Smooth muscle cell (in vitro differentiated cells): Measurements from ENCODE around the gene APEX2. TPM values are rescaled to one million over a fixed set of nuclear protein-coding genes. Genes with fewer than 3 reads are reported as not detected.

Source experiments
- DNase-seq: peaks from one replicate; lab custom pipeline; 2025; ENCODE audit not compliant: unreplicated experiment; lab: John Stamatoyannopoulos, UW
- H2AFZ ChIP-seq: fragments of 200-600 bp; sonication (generic); 2 replicates; pipeline ENCODE4 v1.6.0; 2016; ENCODE audit warnings: antibody characterized with exemption, low read depth, mild to moderate bottlenecking
- H3F3A ChIP-seq: fragments of 200-600 bp; sonication (generic); 2 replicates; pipeline ENCODE4 v1.6.0; 2017; ENCODE audit warnings: antibody characterized with exemption, low read depth
- H3K27ac ChIP-seq: fragments of 200-600 bp; sonication (generic); 2 replicates; pipeline ENCODE4 v1.5.1; 2016; ENCODE audit warnings: low read depth, mild to moderate bottlenecking
- H3K27me3 ChIP-seq: fragments of 200-600 bp; sonication (generic); 2 replicates; pipeline ENCODE4 v1.6.1; 2016; ENCODE audit warnings: low read depth, mild to moderate bottlenecking
- H3K36me3 ChIP-seq: fragments of 200-600 bp; sonication (generic); 2 replicates; pipeline ENCODE4 v1.5.1; 2016; ENCODE audit warnings: low read depth
- H3K4me1 ChIP-seq: fragments of 200-600 bp; sonication (generic); 2 replicates; pipeline ENCODE4 v1.5.1; 2016; ENCODE audit warnings: low read depth
- H3K4me2 ChIP-seq: fragments of 200-600 bp; sonication (generic); 2 replicates; pipeline ENCODE4 v1.6.0; 2016; ENCODE audit warnings: mild to moderate bottlenecking
- H3K4me3 ChIP-seq: fragments of 200-600 bp; sonication (generic); 2 replicates; pipeline ENCODE4 v1.5.1; 2016; ENCODE audit warnings: mild to moderate bottlenecking
- H3K79me2 ChIP-seq: fragments of 200-600 bp; sonication (generic); 2 replicates; pipeline ENCODE4 v1.6.0; 2016; ENCODE audit warnings: low read depth, mild to moderate bottlenecking
- H3K9ac ChIP-seq: fragments of 200-600 bp; sonication (generic); 2 replicates; pipeline ENCODE4 v1.6.0; 2016; ENCODE audit warnings: low read depth
- H3K9me3 ChIP-seq: fragments of 200-600 bp; sonication (generic); replicated peaks from 2 replicates; pipeline ENCODE4 v1.5.1; 2016; ENCODE audit warnings: low read depth
- H4K20me1 ChIP-seq: fragments of 200-600 bp; sonication (generic); 2 replicates; pipeline ENCODE4 v1.6.0; 2016; ENCODE audit warnings: low read depth
- WGBS: methylation state at CpG from one replicate; pipeline ENCODE4 v1.1.7; 2016; ENCODE audit warnings: low lambda C conversion rate; 5-methylcytosine and 5-hydroxymethylcytosine counted together
- polyA plus RNA-seq: library from polyadenylated mRNA; unstranded; fragments of >200 nt; fragmentation: Nextera tagmentation; extraction: Ambion mirVana; gene quantifications from 2 replicates; pipeline ENCODE4 v1.2.1, GENCODE V29; 2016
- total RNA-seq: library from RNA; depleted of rRNA; stranded (reverse); fragments of >200 nt; gene quantifications from 2 replicates; pipeline ENCODE4 v1.2.3, GENCODE V29; 2014
- TF ChIP-seq, protein P1 (sequence below): fragments of 200-600 bp; sonication (generic); IDR thresholded peaks from 2 replicates; pipeline ENCODE4 v1.5.1; 2017; ENCODE audit warnings: borderline replicate concordance, mild to moderate bottlenecking, antibody characterized with exemption; ENCODE audit not compliant: insufficient read depth, poor library complexity, severe bottlenecking

Gene APEX2
- total and polyA plus RNA-seq, 2 experiments from 2014 or later: 16.1 to 16.5 TPM

DNA sequence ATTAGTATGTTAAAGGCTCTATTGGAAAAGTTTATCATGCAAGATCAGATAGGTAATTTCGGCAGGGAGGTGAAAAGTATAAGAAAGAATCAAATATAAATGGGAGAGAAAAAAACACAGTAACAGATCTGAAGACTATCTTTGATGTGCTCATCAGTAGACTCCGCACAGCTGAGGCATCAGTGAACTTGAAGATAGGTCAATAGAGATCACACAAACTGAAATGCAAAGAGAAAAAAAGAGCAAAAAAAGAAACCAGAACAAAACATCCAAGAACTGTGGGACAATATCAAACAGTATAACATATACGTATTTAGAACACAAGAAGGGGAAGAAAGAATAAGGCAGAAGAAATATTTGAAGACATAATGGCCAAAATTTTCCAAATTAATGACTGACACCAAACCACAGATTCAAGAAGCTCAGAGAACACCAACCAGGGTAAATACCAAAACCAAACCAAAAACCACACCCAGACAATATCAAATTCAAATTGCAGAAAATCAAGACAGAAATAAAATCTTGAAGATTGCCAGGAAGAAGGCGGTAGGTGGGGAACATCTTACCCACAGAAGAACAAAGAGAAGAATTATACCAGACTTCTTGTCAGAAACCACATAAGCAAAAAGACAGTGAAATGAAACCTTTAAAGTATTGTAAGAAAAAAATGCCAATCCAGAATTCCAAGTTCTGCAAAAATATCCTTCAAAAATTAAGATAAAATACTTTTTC is 35.2 kb upstream of the APEX2 start:
- Histone ChIP-seq H3K27me3 (no peaks in the 10 kb centered on the region), H3K4me2 (no peak overlapping the region), H3F3A (no peaks in the 10 kb centered on the region), H2AFZ (no peak overlapping the region), H3K4me1 (no peaks in the 10 kb centered on the region), H3K9me3 (no peaks in the 10 kb centered on the region), H3K79me2 (no peaks in the 10 kb centered on the region), H3K4me3 (no peak overlapping the region), H3K36me3 (no peaks in the 10 kb centered on the region), H3K27ac (no peak overlapping the region), H3K9ac (no peak overlapping the region), H4K20me1 (no peaks in the 10 kb centered on the region)
- TF ChIP-seq, protein P1, sequence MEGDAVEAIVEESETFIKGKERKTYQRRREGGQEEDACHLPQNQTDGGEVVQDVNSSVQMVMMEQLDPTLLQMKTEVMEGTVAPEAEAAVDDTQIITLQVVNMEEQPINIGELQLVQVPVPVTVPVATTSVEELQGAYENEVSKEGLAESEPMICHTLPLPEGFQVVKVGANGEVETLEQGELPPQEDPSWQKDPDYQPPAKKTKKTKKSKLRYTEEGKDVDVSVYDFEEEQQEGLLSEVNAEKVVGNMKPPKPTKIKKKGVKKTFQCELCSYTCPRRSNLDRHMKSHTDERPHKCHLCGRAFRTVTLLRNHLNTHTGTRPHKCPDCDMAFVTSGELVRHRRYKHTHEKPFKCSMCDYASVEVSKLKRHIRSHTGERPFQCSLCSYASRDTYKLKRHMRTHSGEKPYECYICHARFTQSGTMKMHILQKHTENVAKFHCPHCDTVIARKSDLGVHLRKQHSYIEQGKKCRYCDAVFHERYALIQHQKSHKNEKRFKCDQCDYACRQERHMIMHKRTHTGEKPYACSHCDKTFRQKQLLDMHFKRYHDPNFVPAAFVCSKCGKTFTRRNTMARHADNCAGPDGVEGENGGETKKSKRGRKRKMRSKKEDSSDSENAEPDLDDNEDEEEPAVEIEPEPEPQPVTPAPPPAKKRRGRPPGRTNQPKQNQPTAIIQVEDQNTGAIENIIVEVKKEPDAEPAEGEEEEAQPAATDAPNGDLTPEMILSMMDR: no peak
- no peak for DNase-seq
- WGBS: 76% methylated on average over 4 of the region's 4 CpGs

- TF ChIP-seq, protein P1: no peak
These were observed 22.8 kb upstream of the APEX2 start for GRCh38 chrX:54977387-54977786.

DNA sequence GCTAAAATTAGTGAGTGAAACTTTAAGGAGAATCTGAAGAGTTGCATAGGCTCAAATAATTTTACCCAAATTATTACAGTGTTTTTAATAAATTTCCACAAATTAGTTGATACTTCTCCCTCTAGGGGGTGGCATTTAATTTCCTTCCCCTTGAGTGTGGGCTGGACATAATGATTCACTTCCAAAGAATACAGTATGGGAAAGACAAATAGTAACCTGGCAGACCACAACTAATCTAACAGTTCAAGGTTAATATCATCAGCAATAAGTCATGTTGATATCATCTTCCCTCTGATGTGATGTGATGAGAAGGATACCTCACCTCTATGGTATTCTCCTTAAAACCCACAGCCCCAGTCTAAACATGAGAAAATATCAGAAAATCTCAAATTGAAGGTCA is 21.7 kb upstream of the APEX2 start:
- Histone ChIP-seq H4K20me1 (no peaks in the 10 kb centered on the region), H3K27me3 (no peaks in the 10 kb centered on the region), H2AFZ (no peak overlapping the region), H3K4me3 (no peak overlapping the region), H3K79me2 (no peaks in the 10 kb centered on the region), H3K4me2 (no peak overlapping the region), H3K9ac (no peak overlapping the region), H3K9me3 (no peaks in the 10 kb centered on the region), H3K4me1 (no peaks in the 10 kb centered on the region), H3K27ac (no peak overlapping the region), H3K36me3 (no peaks in the 10 kb centered on the region), H3F3A (no peaks in the 10 kb centered on the region)
- TF ChIP-seq, protein P1: no peak
- no peak for DNase-seq

More at GRCh38 chrX:54977387-54977786, 22.8 kb upstream of the APEX2 start:
- H3K4me3 ChIP-seq: no peak overlapping the region
- no peak for DNase-seq
- H4K20me1 ChIP-seq: no peaks in the 10 kb centered on the region
- no peaks in the 10 kb centered on the region for H3K79me2 ChIP-seq
- H3K36me3 ChIP-seq: no peaks in the 10 kb centered on the region
- no peaks in the 10 kb centered on the region for H3K27me3 ChIP-seq
- H3K4me1 ChIP-seq: no peaks in the 10 kb centered on the region
- no peak overlapping the region for H3K27ac ChIP-seq
- no peak overlapping the region for H3K9ac ChIP-seq
- no peaks in the 10 kb centered on the region for H3K9me3 ChIP-seq
- no peak overlapping the region for H3K4me2 ChIP-seq
- H2AFZ ChIP-seq: no peak overlapping the region
- H3F3A ChIP-seq: no peaks in the 10 kb centered on the region
- 76% methylated on average over 4 of the region's 4 CpGs for WGBS

- no peaks in the 10 kb centered on the region for H3K9me3 ChIP-seq
- no peak overlapping the region for H2AFZ ChIP-seq
- H3K27ac ChIP-seq: no peak overlapping the region
- no peaks in the 10 kb centered on the region for H3K27me3 ChIP-seq
- no peak for DNase-seq
- H4K20me1 ChIP-seq: no peaks in the 10 kb centered on the region
- H3K9ac ChIP-seq: no peak overlapping the region
- H3K4me1 ChIP-seq: no peaks in the 10 kb centered on the region
- TF ChIP-seq, protein P1: no peak
- H3K79me2 ChIP-seq: no peaks in the 10 kb centered on the region
- no peaks in the 10 kb centered on the region for H3K36me3 ChIP-seq
- no peaks in the 10 kb centered on the region for H3F3A ChIP-seq
- no peak overlapping the region for H3K4me2 ChIP-seq
- no peak overlapping the region for H3K4me3 ChIP-seq
These were observed 20.7 kb upstream of the APEX2 start for GRCh38 chrX:54979432-54979831.
